GM18951 (cell line): Measurements from ENCODE around the gene SLC23A3.
A peak's percentile ranks its signal among the peaks of the same experiment; 100 is the strongest.

Source experiments
- POLR2A ChIP-seq: IDR thresholded peaks from 4 replicates; pipeline ENCODE4 v1.6.1; 2011; ENCODE audit warnings: mild to moderate bottlenecking; ENCODE audit not compliant: insufficient read length, insufficient read depth; ENCODE audit errors: extremely low read depth
- in situ Hi-C: fragments of 300-500 bp; cut with MboI; formaldehyde crosslinking; loops from one replicate; pipeline ENCODE4 v1.12.0; 2022; ENCODE audit warnings: low sequenced_read_pairs, mixed read lengths, inconsistent platforms; ENCODE audit not compliant: unreplicated experiment

Gene SLC23A3, protein sequence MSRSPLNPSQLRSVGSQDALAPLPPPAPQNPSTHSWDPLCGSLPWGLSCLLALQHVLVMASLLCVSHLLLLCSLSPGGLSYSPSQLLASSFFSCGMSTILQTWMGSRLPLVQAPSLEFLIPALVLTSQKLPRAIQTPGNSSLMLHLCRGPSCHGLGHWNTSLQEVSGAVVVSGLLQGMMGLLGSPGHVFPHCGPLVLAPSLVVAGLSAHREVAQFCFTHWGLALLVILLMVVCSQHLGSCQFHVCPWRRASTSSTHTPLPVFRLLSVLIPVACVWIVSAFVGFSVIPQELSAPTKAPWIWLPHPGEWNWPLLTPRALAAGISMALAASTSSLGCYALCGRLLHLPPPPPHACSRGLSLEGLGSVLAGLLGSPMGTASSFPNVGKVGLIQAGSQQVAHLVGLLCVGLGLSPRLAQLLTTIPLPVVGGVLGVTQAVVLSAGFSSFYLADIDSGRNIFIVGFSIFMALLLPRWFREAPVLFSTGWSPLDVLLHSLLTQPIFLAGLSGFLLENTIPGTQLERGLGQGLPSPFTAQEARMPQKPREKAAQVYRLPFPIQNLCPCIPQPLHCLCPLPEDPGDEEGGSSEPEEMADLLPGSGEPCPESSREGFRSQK

GRCh38 chr2:219169930-219170654 is at the start of gene SLC23A3:
TSS of gene SLC23A3 (minus strand) at chr2:219170029. CDS start at chr2:219169984, 45 bp downstream.
- no peak for TF ChIP-seq POLR2A
- in situ Hi-C loops, result no loop called here

GRCh38 chr2:219218732-219219701 is 49.2 kb upstream of the SLC23A3 start, which contains the start of gene ABCB6:
TSS of gene ABCB6 (minus strand) at chr2:219218958. CDS start at chr2:219218673, 285 bp downstream.
- in situ Hi-C loops, result no loop called here
- peak; percentile 93 for TF ChIP-seq POLR2A

DNA sequence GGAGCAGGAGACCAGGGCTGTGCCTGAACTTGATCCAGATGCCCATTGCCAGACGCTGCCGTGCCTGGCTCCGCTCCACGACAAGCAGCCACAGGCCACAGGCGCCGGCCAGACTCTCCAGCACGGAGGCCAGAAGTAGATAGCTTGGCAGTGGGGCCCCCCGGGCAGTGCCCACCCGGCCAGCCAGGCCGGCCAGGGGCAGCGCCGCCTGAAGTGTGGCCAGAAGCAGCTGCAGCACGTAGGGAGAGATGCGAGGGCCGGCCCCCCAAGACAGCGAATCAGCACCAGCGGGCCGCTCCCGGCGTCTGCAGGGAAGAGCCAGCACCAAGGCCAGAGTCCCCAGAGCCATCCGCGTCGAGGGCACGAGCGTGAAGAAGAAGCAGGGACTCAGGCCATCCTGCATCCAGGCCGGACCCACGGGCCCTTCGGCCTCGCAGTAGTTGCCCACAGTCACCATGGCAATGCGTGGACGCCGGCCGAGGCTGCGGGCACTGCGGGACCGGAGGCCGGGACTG is 48.4 kb upstream of the SLC23A3 start:
- TF ChIP-seq POLR2A, result no peak
- in situ Hi-C loops, result no loop called here

GRCh38 chr2:219216535-219216915 is 46.7 kb upstream of the SLC23A3 start:
- in situ Hi-C loops, result no loop called here

GRCh38 chr2:219215871-219216534 is 46.2 kb upstream of the SLC23A3 start:
- TF ChIP-seq POLR2A, result no peak
- in situ Hi-C loops, result no loop called here

More at GRCh38 chr2:219216535-219216915, 46.7 kb upstream of the SLC23A3 start:
- TF ChIP-seq POLR2A, result no peak

- in situ Hi-C loops, result loop anchor here (5.0 kb wide), 1 partner anchor 52 kb away; the partner anchor contains the start of gene NHEJ1
- TF ChIP-seq POLR2A, result no peak
Observed at GRCh38 chr2:219214786-219215185, 45.0 kb upstream of the SLC23A3 start.

GRCh38 chr2:219214141-219214540 is 44.3 kb upstream of the SLC23A3 start:
- in situ Hi-C loops, result loop anchor here (5.0 kb wide), 1 partner anchor 52 kb away; the partner anchor contains the start of gene NHEJ1
- no peak for TF ChIP-seq POLR2A

GRCh38 chr2:219213486-219214071 is 43.8 kb upstream of the SLC23A3 start:
- in situ Hi-C loops, result loop anchor here (5.0 kb wide), 1 partner anchor 51 kb away; the partner anchor contains the start of gene NHEJ1
- TF ChIP-seq POLR2A, result no peak

DNA sequence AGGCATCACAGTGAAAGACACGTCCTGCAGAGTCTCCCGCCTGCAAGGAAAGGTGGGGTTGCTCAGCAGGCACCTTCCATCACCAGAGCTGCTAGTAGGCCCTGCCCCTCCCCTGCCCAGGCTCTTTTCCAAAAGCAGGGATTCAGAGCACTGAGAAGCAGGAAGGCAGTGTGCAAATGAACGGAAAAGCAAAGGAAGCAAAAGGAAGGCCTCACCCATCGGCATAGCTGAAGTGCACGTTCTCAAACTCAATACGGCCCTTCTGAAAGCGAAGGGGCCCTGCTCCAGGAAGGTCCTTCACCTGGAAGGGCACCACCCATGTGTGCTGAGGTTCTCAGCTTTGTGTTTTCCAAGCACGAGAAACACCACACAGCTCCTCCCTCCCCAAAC is 43.2 kb upstream of the SLC23A3 start:
- no peak for TF ChIP-seq POLR2A
- in situ Hi-C loops, result loop anchor here (5.0 kb wide), 1 partner anchor 51 kb away; the partner anchor contains the start of gene NHEJ1

GRCh38 chr2:219210886-219211362 is 41.1 kb upstream of the SLC23A3 start:
- TF ChIP-seq POLR2A, result no peak
- in situ Hi-C loops, result loop anchor here (5.0 kb wide), 1 partner anchor 49 kb away; the partner anchor contains the start of gene NHEJ1
